Rectal smooth muscle tissue (tissue), 1 donor: ENCODE results near the gene TP53.

Experiments used
- H3K27ac ChIP-seq: one replicate; pipeline ENCODE4 v1.7.0; 2013; ENCODE audit warnings: low read depth, low read length, inconsistent platforms
- H3K27me3 ChIP-seq: one replicate; pipeline ENCODE4 v1.7.0; 2013; ENCODE audit warnings: low read length; ENCODE audit not compliant: control insufficient read depth, insufficient read depth
- H3K36me3 ChIP-seq: one replicate; pipeline ENCODE4 v1.7.0; 2013; ENCODE audit warnings: low read length; ENCODE audit not compliant: control insufficient read depth, insufficient read depth
- H3K4me1 ChIP-seq: one replicate; pipeline ENCODE4 v1.7.0; 2013; ENCODE audit warnings: low read length; ENCODE audit not compliant: control insufficient read depth, insufficient read depth
- H3K4me3 ChIP-seq: one replicate; pipeline ENCODE4 v1.7.0; 2013; ENCODE audit warnings: low read length
- H3K9ac ChIP-seq: one replicate; pipeline ENCODE4 v1.7.0; 2013; ENCODE audit warnings: low read length

TP53 gene

DNA sequence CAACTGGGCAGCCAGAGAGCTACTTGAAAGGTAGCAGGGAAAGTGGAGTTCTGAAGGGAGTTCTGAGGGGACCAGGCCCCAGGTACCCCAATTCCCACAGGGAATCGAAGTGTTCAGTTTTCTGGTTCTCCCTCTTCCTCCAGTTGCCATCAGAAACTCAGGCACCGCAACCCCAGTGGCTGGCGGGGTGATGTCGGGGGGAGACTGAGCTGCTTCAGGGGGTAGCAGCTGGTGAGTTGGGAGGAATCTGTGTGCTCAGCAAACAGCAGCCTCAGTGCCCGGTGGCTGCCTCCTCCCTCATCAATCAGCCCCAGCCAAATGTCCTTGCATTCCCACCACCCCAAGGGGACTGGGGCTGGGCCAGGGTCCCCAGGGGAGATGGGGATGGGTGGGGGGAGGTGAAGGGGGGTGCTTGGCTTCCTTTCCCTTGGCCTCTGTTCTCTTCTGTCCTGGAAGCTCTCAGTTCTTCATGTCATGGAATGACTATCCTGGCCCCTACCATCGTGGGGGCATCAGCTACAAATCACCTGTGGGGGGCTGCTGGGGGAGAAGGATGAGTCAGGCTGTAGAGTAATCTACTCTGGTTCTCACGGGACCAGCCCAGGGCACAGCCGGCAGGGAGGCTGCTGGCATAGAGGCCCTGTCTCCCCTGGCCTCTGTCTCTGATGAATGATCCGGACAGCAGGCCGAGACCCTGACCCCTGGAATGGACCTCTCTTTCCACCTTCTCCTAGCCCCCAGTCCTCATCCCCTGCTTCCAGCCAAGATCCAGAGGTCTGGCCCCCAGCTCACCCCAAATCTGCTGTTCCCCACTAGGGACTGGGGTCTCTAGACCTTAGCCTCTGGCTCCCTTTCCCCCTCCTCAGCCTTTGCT is 27.7 kb upstream of the TP53 start:
- no peak overlapping the region for H3K4me3 ChIP-seq
- H3K36me3 ChIP-seq, result no peaks in the 10 kb centered on the region
- peaks cover 2% of the 10 kb centered on the region for H3K4me1 ChIP-seq
- H3K27ac ChIP-seq, result no peak overlapping the region
- H3K27me3 ChIP-seq, result peaks cover 20% of the 10 kb centered on the region
- no peak overlapping the region for H3K9ac ChIP-seq

DNA sequence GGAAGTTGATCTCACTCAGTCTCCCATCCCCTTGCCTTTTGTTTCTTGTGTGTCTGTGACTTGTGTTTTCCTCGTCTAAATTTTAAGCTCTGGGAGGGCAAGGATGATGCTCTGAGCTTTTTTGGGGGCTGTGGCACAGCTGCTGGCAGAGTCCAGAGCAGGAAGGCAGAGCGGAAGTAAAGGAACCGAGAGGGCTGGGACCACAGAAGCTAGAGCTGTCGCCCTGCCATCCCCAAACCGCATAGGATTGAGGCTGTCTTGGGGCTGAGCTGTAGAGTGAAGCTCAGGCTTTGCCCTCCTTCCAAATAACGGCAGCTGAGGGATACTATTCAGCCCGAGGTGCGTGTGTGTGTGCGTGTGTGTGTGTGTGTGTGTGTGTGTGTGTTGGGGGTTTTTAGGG is 26.5 kb upstream of the TP53 start:
- Histone ChIP-seq H3K27me3 (peaks cover 17% of the 10 kb centered on the region), H3K4me3 (no peak overlapping the region), H3K36me3 (no peaks in the 10 kb centered on the region), H3K9ac (no peak overlapping the region), H3K27ac (no peak overlapping the region), H3K4me1 (peaks cover 2% of the 10 kb centered on the region)

DNA sequence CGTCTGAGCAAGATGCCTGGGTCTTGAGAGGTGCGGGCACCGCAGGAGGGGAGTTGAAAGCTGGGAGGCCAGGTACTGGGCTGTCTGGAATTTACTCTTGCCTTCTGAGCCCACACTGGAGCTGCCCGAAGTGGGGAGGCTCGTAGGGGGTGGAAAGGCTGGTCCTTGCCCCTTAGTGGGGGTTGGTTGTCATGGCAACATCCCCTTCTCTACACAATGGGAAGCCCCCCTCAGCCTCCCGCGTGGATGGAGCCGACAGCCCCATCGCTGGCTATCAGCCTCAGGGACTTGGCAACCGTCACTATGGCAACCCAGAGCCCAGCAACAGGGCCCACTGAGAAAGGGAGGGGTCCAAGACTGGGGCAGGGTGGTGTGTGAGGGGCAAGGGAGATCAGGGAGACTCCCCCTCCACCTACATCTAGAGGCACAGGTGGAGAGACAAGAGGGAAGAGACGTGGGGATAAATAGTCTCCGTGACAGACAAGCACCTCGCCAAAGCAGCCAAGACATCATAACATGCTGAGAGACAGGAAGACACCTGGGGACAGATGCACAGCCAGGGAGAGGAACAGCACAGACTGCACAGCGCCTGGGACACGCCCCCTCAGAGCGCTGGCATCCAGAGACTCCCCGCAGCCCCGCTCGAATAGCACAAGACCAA is 25.0 kb upstream of the TP53 start:
- Histone ChIP-seq H3K36me3 (no peaks in the 10 kb centered on the region), H3K9ac (no peak overlapping the region), H3K27me3 (peaks cover 17% of the 10 kb centered on the region), H3K4me3 (no peak overlapping the region), H3K4me1 (peaks cover 2% of the 10 kb centered on the region), H3K27ac (no peak overlapping the region)

DNA sequence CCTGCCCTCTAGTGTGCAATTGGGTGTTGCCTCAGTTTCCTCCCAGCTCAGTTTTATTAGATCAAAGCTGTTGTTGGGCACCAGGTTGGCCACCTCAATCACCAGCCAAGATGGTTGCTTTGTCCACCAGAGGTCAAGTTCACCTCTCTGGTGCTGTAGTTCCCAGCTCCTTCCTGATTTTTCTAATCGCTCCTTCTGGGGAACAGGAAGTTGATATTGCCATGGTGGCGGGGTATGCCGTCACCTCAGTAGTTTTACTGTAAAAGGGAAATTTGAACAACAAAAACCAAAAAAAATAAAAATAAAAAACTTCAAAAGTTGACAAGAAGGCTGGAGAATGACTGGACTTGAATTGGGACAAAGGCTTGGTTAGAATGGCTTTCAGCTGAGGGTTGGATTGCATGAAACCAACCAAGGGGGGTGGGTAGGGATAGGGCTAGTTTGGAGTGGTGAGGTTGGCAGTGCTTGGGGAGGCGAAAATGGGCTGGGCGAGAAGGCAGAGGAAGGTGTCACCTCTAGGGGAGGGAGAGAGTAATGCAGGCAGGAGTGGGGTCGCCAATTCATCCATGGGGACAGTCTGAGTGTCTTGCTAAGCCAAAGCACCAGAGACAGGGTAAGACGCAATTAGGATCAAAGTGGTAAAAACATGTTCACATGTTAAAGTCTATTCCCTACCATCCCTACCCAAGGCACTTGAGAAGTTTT is 23.9 kb upstream of the TP53 start:
- H3K36me3 ChIP-seq, result no peaks in the 10 kb centered on the region
- no peak overlapping the region for H3K27ac ChIP-seq
- no peak overlapping the region for H3K4me3 ChIP-seq
- H3K9ac ChIP-seq, result no peak overlapping the region
- H3K4me1 ChIP-seq, result no peaks in the 10 kb centered on the region
- H3K27me3 ChIP-seq, result peaks cover 25% of the 10 kb centered on the region

DNA sequence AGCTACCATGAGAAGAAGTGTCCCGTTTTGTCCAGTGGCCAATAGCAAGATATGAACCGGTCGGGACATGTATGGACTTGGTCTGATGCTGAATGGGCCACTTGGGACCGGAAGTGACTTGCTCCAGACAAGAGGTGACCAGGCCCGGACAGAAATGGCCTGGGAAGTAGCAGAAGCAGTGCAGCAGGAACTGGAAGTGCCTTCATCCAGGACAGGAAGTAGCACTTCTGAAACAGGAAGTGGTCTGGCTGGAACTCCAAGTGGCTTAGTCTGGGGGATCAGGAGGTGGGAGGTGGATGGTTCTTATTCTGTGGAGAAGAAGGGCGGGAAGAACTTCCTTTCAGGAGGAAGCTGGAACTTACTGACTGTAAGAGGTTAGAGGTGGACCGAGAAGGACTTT is 23.0 kb upstream of the TP53 start:
- Histone ChIP-seq H3K4me1 (no peaks in the 10 kb centered on the region), H3K36me3 (no peaks in the 10 kb centered on the region), H3K4me3 (no peak overlapping the region), H3K27ac (no peak overlapping the region), H3K9ac (no peak overlapping the region), H3K27me3 (peaks cover 25% of the 10 kb centered on the region)

DNA sequence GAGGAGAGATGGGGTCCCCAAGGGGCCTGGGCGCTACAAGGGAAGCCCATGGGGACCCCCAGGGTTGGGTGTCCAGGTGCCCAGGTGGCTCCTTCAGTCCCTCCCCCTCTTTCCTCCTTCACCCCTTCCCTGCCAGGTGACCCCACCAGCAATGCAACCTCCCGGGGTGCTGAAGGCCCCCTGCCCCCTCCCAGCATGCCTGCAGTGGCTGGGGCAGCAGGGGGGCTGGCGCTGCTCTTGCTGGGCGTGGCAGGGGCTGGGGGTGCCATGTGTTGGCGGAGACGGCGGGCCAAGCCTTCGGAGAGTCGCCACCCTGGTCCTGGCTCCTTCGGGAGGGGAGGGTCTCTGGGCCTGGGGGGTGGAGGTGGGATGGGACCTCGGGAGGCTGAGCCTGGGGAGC is 21.7 kb upstream of the TP53 start:
- Histone ChIP-seq H3K27me3 (peaks cover 29% of the 10 kb centered on the region), H3K36me3 (no peaks in the 10 kb centered on the region), H3K9ac (no peak overlapping the region), H3K27ac (no peak overlapping the region), H3K4me3 (no peak overlapping the region), H3K4me1 (peaks cover 4% of the 10 kb centered on the region)

DNA sequence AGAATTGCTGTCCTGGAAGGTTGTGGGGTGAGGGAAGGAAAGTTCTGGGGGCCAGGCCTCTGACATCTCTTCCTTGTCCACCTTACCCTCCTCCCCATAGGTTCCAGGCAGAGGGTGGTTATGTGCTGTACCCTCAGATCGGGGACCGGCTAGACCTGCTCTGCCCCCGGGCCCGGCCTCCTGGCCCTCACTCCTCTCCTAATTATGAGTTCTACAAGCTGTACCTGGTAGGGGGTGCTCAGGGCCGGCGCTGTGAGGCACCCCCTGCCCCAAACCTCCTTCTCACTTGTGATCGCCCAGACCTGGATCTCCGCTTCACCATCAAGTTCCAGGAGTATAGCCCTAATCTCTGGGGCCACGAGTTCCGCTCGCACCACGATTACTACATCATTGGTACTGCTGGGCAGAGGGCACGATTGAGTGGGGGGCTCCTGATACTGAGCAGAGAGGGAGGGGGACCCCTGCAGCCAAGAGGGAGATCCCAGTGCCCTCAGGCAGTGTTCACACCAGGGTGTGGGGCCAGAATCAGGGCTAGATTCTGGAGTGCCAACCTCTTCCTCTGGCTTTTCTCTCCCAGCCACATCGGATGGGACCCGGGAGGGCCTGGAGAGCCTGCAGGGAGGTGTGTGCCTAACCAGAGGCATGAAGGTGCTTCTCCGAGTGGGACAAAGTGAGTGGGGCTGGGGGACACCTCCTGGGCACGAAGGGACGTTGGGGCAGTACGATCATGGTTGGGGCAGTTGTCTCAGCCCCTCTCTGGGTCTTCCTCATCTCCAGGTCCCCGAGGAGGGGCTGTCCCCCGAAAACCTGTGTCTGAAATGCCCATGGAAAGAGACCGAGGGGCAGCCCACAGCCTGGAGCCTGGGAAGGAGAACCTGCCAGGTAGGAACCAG is 20.8 kb upstream of the TP53 start:
- no peak overlapping the region for H3K27ac ChIP-seq
- peaks cover 4% of the 10 kb centered on the region for H3K4me1 ChIP-seq
- H3K4me3 ChIP-seq, result no peak overlapping the region
- H3K27me3 ChIP-seq, result peaks cover 34% of the 10 kb centered on the region
- no peaks in the 10 kb centered on the region for H3K36me3 ChIP-seq
- no peak overlapping the region for H3K9ac ChIP-seq

DNA sequence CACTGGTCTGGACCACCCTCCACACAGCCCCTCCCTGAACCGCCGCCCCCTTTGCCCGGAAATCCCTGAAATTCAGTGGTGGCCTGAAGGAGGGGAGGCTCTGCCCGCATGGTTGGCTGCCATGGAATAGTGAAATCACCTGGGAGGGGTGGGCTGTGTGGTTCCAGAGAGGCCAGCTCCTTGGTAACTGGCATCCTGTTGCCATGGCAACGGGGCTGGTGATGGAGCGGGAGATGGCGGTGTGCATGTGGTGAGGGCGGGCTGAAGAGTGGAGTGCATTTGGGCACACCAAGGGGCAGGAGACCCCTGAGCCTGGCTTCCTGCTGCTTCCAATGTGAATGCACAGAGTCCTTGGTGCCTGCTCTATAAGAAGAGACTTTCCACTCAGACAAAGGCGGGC is 20.2 kb upstream of the TP53 start:
- Histone ChIP-seq H3K4me3 (no peak overlapping the region), H3K4me1 (peaks cover 4% of the 10 kb centered on the region), H3K27me3 (peaks cover 38% of the 10 kb centered on the region), H3K9ac (no peak overlapping the region), H3K36me3 (no peaks in the 10 kb centered on the region), H3K27ac (no peak overlapping the region)

DNA sequence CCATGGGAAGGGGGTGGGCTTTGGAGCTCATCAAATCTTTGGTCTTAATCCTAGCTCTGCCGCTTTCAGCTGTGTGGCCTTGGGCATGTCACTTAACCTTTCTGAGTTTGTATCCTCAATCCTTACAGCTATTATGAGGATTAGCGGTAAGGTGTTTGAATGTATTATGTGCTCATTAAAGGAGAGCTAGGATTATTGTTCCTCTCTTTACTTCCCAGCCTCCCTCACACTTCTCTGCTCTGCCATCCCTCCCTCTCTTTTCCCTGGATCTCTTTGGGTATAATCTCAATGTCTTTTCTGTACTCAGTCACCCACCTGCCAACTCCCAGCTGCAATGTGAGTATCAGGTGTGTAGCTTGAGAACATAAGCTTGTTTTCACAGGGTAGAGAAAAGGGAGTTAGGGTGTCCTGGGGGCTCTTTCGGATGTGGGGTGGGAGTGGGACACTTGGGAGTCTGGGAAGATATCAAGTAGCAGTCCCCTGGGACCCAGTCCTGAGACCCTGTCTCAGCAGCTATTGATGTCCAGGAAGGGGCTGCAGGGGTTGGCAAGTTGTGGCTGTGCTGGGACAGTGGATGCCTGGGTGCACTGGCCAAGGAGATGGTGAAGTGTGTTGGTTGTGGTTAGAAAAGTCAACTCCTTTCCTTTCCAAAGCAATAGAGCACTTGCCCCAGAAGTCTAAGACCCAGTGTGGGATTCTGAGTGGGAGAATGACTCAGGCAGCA is 19.5 kb upstream of the TP53 start:
- no peak overlapping the region for H3K27ac ChIP-seq
- peaks cover 33% of the 10 kb centered on the region for H3K27me3 ChIP-seq
- H3K36me3 ChIP-seq, result no peaks in the 10 kb centered on the region
- H3K4me3 ChIP-seq, result no peak overlapping the region
- no peak overlapping the region for H3K9ac ChIP-seq
- H3K4me1 ChIP-seq, result peaks cover 4% of the 10 kb centered on the region

DNA sequence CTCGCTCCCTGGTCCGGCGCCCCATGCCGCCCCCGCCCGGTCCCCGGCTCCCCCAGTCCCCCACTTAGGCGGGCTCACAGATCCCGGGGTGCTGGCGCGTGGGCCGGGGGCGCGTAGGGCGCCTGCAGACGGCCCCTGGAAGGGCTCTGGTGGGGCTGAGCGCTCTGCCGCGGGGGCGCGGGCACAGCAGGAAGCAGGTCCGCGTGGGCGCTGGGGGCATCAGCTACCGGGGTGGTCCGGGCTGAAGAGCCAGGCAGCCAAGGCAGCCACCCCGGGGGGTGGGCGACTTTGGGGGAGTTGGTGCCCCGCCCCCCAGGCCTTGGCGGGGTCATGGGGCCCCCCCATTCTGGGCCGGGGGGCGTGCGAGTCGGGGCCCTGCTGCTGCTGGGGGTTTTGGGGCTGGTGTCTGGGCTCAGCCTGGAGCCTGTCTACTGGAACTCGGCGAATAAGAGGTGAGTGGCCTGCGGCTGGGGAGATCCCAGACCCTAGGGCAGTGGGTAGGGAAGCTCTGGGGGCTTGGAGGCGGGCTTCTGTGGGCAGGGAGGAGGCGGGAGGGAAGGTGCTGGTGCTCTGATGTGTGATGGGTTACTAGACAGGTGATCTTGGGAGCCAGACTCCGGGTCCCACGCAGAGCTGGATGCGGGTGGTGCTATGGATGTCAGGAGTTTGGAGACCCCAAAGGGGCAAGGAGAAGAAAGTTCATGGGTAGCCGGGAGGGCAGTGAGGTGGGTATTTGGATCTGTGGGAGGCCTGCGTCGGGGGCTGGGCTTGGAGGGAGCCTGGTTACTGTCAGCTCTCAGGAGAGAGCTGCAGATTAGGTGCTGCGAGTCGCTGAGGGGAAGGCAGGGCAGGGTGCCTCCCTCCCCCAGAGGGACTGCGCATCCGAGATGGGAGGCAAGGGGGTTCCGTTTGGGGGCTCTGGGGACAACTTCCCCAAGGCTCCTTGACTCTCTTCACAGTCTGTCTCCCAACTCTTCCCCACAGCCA is 18.3 kb upstream of the TP53 start:
- Histone ChIP-seq H3K27ac (no peak overlapping the region), H3K4me3 (no peak overlapping the region), H3K4me1 (peaks cover 4% of the 10 kb centered on the region), H3K9ac (no peak overlapping the region), H3K36me3 (peaks cover 3% of the 10 kb centered on the region), H3K27me3 (peaks cover 32% of the 10 kb centered on the region)
